Hematopoietic multipotent progenitor cell treated with erythropoietin and hydrocortisone succinate and interleukin-3 and kit ligand, for 15 days (in vitro differentiated cells): ENCODE measurements around the gene CDON.
"Not testable (repeated sequence)": the region's sequence is repeated elsewhere in the genome, so short reads cannot be mapped to it uniquely, and the experiment has no call there.

Experiments
- DNase-seq: peaks from one replicate; pipeline ENCODE4 v3.0.0-alpha.2; 2015; ENCODE audit warnings: low spot score

The CDON gene

GRCh38 chr11:125924384-125925007 is 138.2 kb downstream of the CDON start:
- DNase-seq = no peak

GRCh38 chr11:125923633-125924032 is 139.0 kb downstream of the CDON start:
- DNase-seq = no peak

GRCh38 chr11:125923012-125923579 is 139.6 kb downstream of the CDON start:
- DNase-seq = peak; percentile 48

- no peak for DNase-seq
Observed at GRCh38 chr11:125922156-125922555, 140.5 kb downstream of the CDON start.

GRCh38 chr11:125921042-125921441 is 141.6 kb downstream of the CDON start:
- DNase-seq = no peak

- DNase-seq = no peak
Observed at GRCh38 chr11:125918140-125918840, 144.4 kb downstream of the CDON start.

- no peak for DNase-seq
Observed at GRCh38 chr11:125916683-125917347, 145.9 kb downstream of the CDON start.

- DNase-seq = not testable (repeated sequence)
Observed at GRCh38 chr11:125914601-125915000, 148.1 kb downstream of the CDON start.

- DNase-seq = no peak
Observed at GRCh38 chr11:125910226-125910849, 152.3 kb downstream of the CDON start.
